ENCODE measurements around the gene SERPINB2. TPM values are rescaled to one million over a fixed set of nuclear protein-coding genes. Genes with fewer than 3 reads are reported as not detected.
"Not testable (repeated sequence)": the region's sequence is repeated elsewhere in the genome, so short reads cannot be mapped to it uniquely, and the experiment has no call there.

The SERPINB2 gene
- total RNA-seq, 1 donor from 2014 or later = 33.7 TPM

DNA sequence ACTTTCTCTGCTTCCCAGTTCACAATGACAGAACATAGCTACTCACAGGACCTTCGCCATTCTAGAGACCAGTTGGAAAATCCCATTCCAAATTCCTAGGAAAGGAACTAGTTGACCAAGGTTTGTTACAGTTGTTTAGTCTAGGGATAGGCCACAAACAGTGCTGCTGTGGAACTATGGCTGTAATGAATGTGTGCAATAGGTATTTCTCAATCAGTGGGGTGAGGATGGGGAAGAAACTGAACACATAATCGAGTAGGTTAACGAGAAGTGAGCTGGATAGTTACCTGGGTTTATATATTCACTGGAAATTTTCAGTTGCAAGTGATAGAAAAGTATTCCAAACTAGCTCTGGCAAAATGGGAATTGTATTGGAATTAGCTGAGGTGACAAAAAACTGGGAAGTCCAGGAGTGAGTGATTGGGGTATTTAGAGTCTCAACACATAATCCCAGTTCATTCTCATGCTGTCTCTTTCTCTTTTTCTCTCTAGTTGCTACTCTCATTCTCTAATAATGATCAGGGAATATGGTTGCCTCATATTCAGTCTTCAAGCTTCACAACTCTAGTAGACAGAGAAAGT is 43.4 kb downstream of the SERPINB2 start:
- DNase-seq (ENCODE audit: extremely low read depth, low read depth, low spot score) = no peak

DNA sequence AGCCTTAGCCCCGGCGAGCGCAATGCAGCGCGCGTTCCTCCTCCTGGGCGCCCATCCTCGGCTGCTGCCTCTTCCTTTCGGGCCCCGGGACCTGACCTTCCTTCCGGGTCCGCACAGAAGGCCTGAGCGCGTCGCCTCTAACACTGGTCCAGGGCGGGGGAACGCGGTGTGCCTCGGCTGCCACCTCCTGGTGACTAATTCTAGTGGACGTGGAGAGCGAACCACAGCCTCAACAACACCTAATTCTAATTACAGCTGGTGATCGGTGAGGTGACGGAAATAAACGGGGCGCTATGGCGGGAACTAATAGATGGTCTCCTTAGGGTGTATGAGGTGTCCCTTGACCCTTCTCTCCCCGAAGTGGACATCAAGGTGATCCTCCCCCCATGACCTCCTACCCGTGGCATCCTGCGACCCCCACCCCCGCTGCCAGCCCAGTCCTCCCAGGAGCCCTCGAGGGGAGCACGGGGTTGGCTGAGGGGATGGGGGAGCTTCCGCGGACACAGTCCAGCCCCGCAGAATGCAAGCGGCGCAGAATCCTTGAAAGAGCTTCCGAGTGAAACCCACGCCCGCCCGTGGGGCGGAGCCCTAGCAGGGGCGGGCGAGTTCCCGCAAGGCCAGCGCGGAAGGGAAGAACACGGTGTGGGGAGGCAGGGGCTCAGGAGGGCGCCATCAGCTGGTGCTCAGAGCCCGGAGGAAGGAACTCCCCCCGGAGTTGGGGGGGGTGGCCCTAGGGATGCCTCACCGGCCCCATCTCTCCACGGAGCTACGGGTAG is 48.8 kb downstream of the SERPINB2 start:
- peak; percentile 18 for DNase-seq (ENCODE audit: extremely low read depth, low read depth, low spot score)

DNA sequence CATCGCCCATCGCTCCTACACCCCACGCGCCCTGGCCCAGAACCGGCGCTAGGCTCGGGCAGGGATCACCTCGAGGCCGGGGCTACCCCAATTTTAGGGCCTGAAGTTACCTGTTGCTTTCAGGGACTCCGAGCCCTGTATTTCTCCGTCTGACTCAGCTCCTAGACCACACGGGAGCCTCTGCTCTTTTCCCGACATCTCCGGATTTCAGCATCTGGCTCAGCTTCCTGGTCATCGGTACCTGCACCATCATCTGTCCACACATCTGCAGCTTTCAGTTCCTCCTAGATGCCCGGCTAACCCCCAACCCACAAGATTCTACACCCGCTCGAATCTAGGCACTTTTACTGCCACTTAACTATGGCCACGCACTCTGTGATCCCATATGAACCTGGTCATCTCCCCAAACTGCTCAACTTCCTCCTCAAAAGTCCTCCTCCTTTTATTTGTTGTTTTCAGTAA is 49.5 kb downstream of the SERPINB2 start:
- DNase-seq (ENCODE audit: extremely low read depth, low read depth, low spot score) = no peak

DNA sequence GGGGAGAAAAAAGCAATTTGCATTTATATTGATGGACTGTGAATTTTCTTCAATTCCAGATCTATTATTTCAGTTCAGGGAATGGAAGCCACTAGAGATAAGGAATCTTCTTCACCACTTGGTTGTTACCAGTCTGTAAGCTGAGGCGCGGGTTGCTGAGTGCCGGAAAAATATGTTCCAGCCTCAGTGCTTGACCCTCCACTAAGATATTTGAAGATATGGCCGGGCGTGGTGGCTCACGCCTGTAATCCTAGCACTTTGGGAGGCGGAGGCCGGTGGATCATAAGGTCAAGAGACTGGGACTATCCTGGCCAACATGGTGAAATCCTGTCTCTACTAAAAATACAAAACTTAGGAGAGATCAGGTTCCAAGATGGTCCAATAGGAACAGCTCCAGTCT is 52.5 kb downstream of the SERPINB2 start:
- no peak for DNase-seq (ENCODE audit: extremely low read depth, low read depth, low spot score)

DNA sequence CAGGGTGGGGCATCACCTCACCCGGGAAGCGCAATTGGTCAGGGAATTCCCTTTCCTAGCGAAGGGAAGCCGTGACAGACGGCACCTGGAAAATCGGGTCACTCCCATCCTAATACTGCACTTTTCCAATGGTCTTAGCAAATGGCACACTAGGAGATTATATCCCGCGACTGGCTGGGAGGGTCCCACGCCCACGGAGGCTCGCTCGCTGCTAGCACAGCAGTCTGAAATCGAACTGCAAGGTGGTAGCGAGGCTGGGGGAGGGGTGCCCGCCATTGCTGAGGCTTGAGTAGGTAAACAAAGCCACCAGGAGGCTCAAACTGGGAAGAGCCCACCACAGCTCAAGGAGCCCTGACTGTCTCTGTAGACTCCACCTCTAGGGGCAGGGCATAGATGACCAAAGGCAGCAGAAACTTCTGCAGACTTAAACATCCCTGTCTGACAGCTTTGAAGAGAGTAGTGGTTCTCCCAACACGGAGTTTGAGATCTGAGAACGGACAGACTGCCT is 53.1 kb downstream of the SERPINB2 start:
- DNase-seq (ENCODE audit: extremely low read depth, low read depth, low spot score) = not testable (repeated sequence)

DNA sequence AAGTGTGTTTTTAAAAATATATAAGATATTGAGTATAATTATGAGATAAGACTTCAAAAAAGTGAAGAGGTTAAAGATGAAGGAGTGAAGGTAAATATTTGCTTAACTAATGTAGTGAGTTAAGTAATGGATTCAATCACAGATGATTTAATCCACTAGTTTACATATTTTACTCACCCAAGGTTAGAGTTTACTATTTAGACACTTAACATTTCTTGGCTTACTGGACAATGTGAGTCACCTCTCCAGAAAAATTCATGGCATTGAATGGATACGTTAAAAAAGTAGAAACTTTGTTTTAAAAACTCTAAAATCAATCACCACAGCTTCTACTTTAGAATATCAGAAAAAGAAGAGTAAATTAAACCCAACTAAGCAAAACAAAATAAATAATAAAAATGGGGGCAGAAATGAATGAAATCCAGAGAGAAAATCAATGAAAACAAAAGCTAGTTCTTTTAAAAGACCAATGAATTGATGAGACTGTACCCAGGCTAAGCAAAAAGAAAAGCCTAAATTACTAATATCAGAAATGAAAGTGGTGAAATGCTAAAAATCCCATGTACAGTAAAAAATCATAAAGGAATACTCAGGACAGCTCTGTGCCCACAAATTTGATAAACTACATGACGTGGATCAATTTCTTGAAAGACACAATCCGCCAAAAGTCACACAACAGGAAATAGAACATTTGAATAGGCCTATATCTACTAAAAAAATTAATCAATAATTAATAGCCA is 59.7 kb downstream of the SERPINB2 start:
- no peak for DNase-seq (ENCODE audit: extremely low read depth, low read depth, low spot score)

DNA sequence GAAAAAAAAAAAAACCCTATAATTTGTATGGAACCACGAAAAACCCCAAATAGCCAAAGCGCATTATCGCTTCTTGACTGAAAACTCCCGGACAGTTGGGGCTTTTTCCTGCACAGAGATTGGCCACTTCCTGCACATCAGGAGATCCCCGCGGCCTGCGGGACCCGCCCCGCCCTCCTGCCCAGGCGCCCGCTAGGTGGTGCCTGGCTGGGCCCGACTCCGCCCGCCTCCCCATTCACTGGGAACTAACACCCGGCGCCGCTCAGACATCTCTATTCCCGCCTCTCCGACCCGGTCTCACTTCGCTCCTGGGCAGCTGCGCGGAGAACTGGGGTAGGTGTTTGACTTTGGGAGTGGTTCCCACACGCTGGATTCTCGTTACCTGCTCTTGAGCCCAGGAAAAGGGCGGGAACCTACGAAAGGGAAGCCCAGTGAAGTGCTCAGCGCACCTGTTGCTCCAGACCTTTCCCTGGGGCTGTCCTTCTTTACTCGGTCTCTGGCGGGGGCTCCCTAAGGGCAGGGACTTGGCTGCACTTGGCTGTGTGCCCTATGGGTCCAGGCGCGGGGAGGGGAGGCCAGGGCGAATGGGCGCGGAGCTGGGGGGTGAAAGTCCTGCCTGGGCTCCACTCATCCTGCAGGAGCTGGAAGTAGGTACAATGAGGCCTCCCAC is 61.7 kb downstream of the SERPINB2 start, which contains the start of gene HMSD:
TSS of gene HMSD (plus strand) at position 234 of the 670 bp plus-strand sequence. CDS start 4,155 bp downstream, outside the sequence.
- DNase-seq (ENCODE audit: extremely low read depth, low read depth, low spot score) = no peak

DNA sequence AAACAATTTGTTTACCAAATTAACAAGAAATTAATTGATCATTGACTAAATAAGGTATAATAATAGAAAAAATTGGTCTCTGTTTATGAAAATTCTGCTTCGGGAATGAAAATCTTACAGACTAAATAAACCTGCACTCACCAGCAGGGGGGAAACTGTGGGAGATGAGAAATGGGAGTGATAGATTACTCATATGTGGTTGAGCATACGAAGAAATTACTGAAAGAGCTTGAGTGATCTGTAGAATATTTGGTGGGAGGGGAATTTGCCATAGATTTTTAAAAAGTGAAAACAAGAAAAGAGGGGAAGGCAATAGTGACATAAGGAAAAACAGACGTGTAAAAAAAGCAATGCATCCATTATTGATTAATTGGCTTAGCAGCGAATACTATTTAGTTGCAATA is 63.8 kb downstream of the SERPINB2 start:
- DNase-seq (ENCODE audit: extremely low read depth, low read depth, low spot score) = no peak

Other genes starting within 250 kb of the SERPINB2 start
- gene SERPINB4, start 243.4 kb upstream of the SERPINB2 start, total RNA-seq = not detected in 2 replicates
- gene SERPINB3, start 225.8 kb upstream of the SERPINB2 start, total RNA-seq = not detected in 2 replicates
- gene SERPINB11, start 184.7 kb upstream of the SERPINB2 start, total RNA-seq = not detected in 2 replicates
- gene SERPINB7, start 112.3 kb upstream of the SERPINB2 start, total RNA-seq = 0.58 and 0.82 TPM in 2 replicates
- gene SERPINB10, start 20.3 kb downstream of the SERPINB2 start, total RNA-seq = not detected in 2 replicates
- gene HMSD, start 61.6 kb downstream of the SERPINB2 start, total RNA-seq = 0.41 TPM in 1 of 2 replicates, not detected in the other
- gene SERPINB8, start 82.4 kb downstream of the SERPINB2 start, total RNA-seq = 18.3 and 21.0 TPM in 2 replicates

All from glomerular endothelial cell (primary cell).